BLaER1 treated with 17β-estradiol and CSF1 and Interleukin-3, amounts not matched to agents 10 nM and 100 nM (cell line): ENCODE data around the gene EID3.

Experiments used
- H3K27ac ChIP-seq, 11 experiments: shearing (Covaris generic); formaldehyde crosslinking; 2 replicates each; pipeline ENCODE4 v1.8.1; 2022
- H3K27me3 ChIP-seq, 11 experiments: shearing (Covaris generic); formaldehyde crosslinking; 2 replicates each; pipeline ENCODE4 v1.8.1; 2022
- H3K36me3 ChIP-seq, 11 experiments: shearing (Covaris generic); formaldehyde crosslinking; 2 replicates each; pipeline ENCODE4 v1.8.1; 2022
- H3K4me1 ChIP-seq, 10 experiments: shearing (Covaris generic); formaldehyde crosslinking; 2 replicates each; pipeline ENCODE4 v1.8.1; 2022
- H3K4me2 ChIP-seq, 11 experiments: shearing (Covaris generic); formaldehyde crosslinking; 2 replicates each; pipeline ENCODE4 v1.8.1; 2022
- H3K4me3 ChIP-seq, 10 experiments: shearing (Covaris generic); formaldehyde crosslinking; 2 replicates each; pipeline ENCODE4 v1.8.1; 2022
- H3K9ac ChIP-seq, 11 experiments: shearing (Covaris generic); formaldehyde crosslinking; 2 replicates each; pipeline ENCODE4 v1.8.1; 2022
- H3K9me3 ChIP-seq, 11 experiments: shearing (Covaris generic); formaldehyde crosslinking; replicated peaks in 1 of 11; 2 replicates each; pipeline ENCODE4 v1.8.1; 2022
- H4K20me1 ChIP-seq, 11 experiments: shearing (Covaris generic); formaldehyde crosslinking; 2 replicates each; pipeline ENCODE4 v1.8.1; 2022
- Cebpa-rat ChIP-seq, 11 experiments: shearing (Covaris generic); IDR thresholded peaks; 2 replicates each; pipeline ENCODE4 v1.8.1; 2022

EID3 gene

DNA sequence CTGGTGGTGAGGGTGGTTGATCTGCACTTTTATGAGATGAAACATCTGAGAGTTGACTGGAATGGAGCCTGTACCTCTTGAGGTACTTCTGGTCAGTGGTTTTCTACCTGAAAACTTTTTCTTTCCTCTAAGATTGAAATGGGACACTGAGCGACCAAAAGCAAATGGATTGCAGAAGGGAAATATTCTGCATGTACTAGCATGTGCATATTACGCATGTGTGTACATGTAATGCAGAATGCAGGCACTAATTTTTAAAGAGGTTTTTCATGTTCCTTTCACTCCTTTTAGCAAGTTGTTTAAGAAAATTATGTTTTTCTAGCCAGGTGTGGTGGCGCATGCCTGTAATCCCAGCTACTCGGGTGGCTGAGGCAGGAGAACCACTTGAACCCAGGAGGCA lies 28.7 kb upstream of the EID3 start:
- Histone ChIP-seq H3K27me3 (no peaks in the 10 kb centered on the region), H4K20me1 (no peaks in the 10 kb centered on the region), H3K4me2 (peak overlapping the region in 4 of 11 experiments; percentile 21 to 96 (median 70); a peak in 6 of 22 replicates), H3K27ac (no peak overlapping the region), H3K4me1 (peaks cover 13 to 84% (median 55%) of the 10 kb centered on the region in 10 experiments), H3K36me3 (no peaks in the 10 kb centered on the region; a peak in 1 of 22 replicates), H3K4me3 (no peak overlapping the region), H3K9ac (no peak overlapping the region), H3K9me3 (peaks cover 0 to 26% (median 8%) of the 10 kb centered on the region in 11 experiments; a peak in 12 of 22 replicates)
- no peak for TF ChIP-seq Cebpa-rat (IDR thresholded peaks at IDR 0.05)

DNA sequence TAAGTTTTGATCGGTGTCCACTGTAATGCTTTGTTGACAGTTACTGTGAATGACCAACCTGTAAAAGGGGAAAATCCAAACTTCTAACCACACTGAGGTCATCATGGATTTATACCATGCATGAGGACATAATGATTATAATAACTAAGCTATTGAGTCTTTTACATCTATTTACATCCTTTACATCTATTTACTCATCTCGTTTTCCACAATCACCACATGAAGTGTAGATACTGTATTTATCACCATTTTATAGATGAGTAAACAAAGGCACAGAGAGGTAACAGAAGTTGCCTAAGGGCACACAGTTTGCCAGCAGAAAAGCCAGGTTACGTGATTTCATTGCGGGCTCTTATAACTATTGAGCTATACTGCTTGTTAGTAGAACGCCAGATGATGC lies 27.9 kb upstream of the EID3 start:
- TF ChIP-seq Cebpa-rat (IDR thresholded peaks at IDR 0.05) = no peak
- Histone ChIP-seq H3K4me2 (peak overlapping the region; percentile 69 to 96 (median 84)), H3K4me3 (peak overlapping the region in 4 of 10 experiments; percentile 20 to 51 (median 40); a peak in 5 of 20 replicates), H4K20me1 (no peaks in the 10 kb centered on the region), H3K9me3 (peaks cover 0 to 17% (median 0%) of the 10 kb centered on the region in 11 experiments; a peak in 6 of 22 replicates), H3K36me3 (no peaks in the 10 kb centered on the region), H3K27ac (peak overlapping the region in 4 of 11 experiments; percentile 57 to 68 (median 61); a peak in 8 of 22 replicates), H3K27me3 (no peaks in the 10 kb centered on the region), H3K4me1 (peaks cover 19 to 80% (median 61%) of the 10 kb centered on the region in 10 experiments), H3K9ac (peak overlapping the region in 6 of 11 experiments; percentile 14 to 71 (median 52); a peak in 7 of 22 replicates)

DNA sequence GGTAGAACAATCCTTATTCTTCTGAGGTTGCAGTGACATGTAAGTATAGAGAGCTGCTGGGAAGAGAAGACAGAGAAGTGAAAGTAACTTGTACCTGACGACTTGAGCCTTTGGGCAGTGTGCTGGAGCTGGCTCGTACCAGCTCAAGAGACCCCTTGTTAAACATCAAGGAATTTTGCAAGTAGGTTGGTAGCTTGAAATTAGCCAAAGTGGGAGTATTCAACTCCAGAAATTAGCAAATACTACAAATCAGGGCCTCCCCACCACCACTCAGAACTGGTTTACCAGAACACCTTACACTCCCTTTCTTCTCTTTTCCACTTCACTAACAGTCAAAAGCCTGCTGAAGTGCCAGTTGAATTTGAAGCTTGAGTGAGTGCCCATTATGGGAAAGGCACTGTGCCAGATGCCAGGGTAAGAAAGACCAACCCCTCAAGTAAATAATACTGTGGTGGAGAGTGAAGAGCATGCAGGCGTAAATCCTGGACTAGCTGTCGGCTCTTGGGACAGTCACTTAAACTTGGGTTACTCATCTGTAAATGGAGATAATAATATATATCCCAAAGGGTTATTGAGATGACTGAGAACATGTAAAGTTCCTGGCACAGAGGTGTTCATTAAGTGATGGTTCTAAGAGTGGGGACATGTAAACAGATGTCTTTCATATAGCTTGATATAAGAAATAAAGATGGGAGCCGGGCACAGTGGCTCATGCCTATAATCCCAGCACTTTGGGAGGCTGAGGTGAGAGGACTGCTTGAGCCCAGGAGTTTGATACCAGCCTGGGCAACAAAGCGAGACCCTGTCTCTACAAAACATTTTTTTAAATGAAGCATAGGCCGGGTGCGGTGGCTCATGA lies 27.0 kb upstream of the EID3 start:
- Histone ChIP-seq H3K36me3 (no peaks in the 10 kb centered on the region), H3K4me2 (peak overlapping the region; percentile 69 to 96 (median 84)), H3K9ac (peak overlapping the region in 8 of 11 experiments; percentile 4 to 71 (median 40); a peak in 11 of 22 replicates), H4K20me1 (no peaks in the 10 kb centered on the region), H3K4me3 (peak overlapping the region in 8 of 10 experiments; percentile 16 to 51 (median 26); a peak in 10 of 20 replicates), H3K4me1 (peaks cover 24 to 74% (median 58%) of the 10 kb centered on the region in 10 experiments), H3K9me3 (peaks cover 0 to 16% (median 0%) of the 10 kb centered on the region in 11 experiments; a peak in 5 of 22 replicates), H3K27me3 (no peaks in the 10 kb centered on the region), H3K27ac (peak overlapping the region in 8 of 11 experiments; percentile 12 to 68 (median 50); a peak in 13 of 22 replicates)
- TF ChIP-seq Cebpa-rat (IDR thresholded peaks at IDR 0.05) = no peak

DNA sequence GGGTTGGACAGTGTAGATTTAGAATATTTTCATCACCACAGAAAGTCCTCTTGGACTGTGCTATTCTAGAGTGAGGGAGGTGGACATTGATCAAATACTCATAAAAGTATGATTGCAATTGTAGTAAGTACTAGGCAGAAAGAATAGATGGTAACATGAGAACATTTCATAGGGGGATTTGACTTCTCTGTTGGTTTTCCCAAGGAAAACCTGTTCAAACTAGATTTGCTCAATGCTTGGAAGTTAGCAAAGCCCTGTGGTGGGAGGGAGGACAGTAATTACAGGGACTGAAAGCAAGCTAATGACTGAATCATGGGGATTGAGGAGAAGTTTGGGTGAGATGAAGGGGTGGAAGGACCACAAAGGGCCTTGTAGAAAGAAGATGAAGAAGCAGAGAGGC lies 24.4 kb upstream of the EID3 start:
- peaks cover 0 to 7% (median 0%) of the 10 kb centered on the region in 11 experiments; a peak in 1 of 22 replicates for H3K9me3 ChIP-seq
- no peaks in the 10 kb centered on the region for H3K36me3 ChIP-seq
- no peak overlapping the region for H3K4me2 ChIP-seq
- H3K4me3 ChIP-seq = no peak overlapping the region
- no peaks in the 10 kb centered on the region for H4K20me1 ChIP-seq
- H3K9ac ChIP-seq = no peak overlapping the region
- no peak for TF ChIP-seq Cebpa-rat (IDR thresholded peaks at IDR 0.05)
- H3K4me1 ChIP-seq = peaks cover 24 to 48% (median 40%) of the 10 kb centered on the region in 10 experiments
- H3K27me3 ChIP-seq = no peaks in the 10 kb centered on the region
- no peak overlapping the region for H3K27ac ChIP-seq

DNA sequence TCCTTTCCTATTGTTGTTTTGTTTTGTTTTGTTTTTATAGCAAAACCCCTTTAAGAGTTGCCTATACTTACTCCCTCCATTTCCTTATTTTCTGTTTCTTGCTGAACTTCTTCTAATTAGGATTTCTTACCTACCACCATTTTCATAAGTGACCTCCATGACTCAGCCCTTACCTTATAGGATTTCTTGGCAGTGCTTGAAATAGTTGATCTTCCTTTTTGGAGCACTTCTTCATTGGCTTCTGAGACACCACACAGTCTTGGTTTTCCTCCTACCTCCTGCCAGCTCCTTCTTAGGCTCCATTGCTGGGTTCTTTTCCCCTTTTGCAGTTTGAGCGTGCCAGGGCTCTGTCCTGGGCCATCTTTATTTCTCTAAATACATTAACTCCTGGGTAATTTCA lies 23.4 kb upstream of the EID3 start:
- peak overlapping the region in 5 of 11 experiments; percentile 32 to 67 (median 42); a peak in 8 of 22 replicates for H3K27ac ChIP-seq
- H3K9ac ChIP-seq = no peak overlapping the region
- no peaks in the 10 kb centered on the region for H3K36me3 ChIP-seq
- no peaks in the 10 kb centered on the region for H3K27me3 ChIP-seq
- H3K4me2 ChIP-seq = peak overlapping the region in 9 of 11 experiments; percentile 1 to 59 (median 48); a peak in 15 of 22 replicates
- no peaks in the 10 kb centered on the region for H4K20me1 ChIP-seq
- no peak overlapping the region for H3K4me3 ChIP-seq
- no peak for TF ChIP-seq Cebpa-rat (IDR thresholded peaks at IDR 0.05)
- peaks cover 0 to 7% (median 0%) of the 10 kb centered on the region in 11 experiments; a peak in 1 of 22 replicates for H3K9me3 ChIP-seq
- H3K4me1 ChIP-seq = peaks cover 24 to 39% (median 35%) of the 10 kb centered on the region in 10 experiments

DNA sequence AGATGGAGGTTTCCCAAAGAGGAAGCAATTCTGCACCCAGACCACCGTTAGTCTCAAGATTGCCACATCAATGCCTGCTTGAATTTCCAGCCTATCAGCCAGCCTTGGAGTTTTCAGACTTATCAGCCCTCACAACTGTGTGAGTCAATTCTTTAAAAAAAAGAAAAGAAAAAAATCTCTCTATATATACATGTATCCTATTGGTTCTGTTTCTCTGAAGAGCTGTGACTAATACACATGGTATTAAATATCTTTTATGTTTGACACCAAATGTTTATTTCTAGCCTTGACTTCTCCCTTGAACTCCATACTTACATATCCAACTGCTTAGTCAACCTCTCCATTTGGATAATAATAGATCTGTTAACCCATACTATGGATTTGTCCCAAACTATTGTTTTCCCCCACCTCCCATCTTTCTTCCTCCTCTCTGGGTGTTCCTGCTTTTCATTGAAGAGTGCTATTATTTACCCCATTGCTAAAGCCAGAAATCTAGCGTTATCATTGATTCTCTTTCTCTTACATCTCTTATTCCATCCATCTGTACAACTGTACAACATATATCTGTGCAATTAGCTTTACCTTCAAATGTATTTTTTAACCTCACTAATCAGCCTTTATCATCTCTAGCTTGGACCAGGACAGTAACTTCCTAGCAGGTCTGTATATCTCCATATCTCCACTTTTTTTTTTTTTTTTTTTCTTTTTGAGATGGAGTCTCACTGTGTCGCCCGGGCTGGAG lies 22.7 kb upstream of the EID3 start:
- Histone ChIP-seq H4K20me1 (no peaks in the 10 kb centered on the region), H3K4me1 (peaks cover 28 to 39% (median 33%) of the 10 kb centered on the region in 10 experiments), H3K27ac (peak overlapping the region in 2 of 11 experiments; percentile 42 to 67; a peak in 3 of 22 replicates), H3K4me2 (peak overlapping the region in 8 of 11 experiments; percentile 17 to 59 (median 48); a peak in 14 of 22 replicates), H3K4me3 (no peak overlapping the region), H3K27me3 (no peaks in the 10 kb centered on the region), H3K9ac (no peak overlapping the region), H3K9me3 (peaks cover 0 to 7% (median 0%) of the 10 kb centered on the region in 11 experiments; a peak in 1 of 22 replicates), H3K36me3 (no peaks in the 10 kb centered on the region)
- TF ChIP-seq Cebpa-rat (IDR thresholded peaks at IDR 0.05) = 0 out of 22 replicates have a peak, but pooled peaks of 1 of the 11 experiments have one; percentile 31

DNA sequence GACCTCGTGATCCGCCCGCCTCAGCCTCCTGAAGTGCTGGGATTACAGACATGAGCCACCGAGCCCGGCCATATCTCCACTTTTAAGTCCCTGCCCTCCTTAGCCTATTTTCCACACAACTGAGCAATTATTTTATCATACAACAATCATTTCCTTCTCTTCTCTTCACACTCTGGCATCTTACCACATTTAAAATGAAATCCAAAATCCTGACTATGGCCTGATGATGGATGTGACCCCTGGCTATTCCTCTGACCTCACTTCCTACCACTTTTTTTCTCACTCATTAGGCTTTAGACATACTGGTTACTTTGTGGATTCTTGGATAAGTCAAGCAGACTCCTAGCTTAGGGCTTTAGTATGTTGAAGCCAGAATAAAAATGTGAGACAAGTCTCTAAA lies 21.9 kb upstream of the EID3 start:
- Histone ChIP-seq H4K20me1 (no peaks in the 10 kb centered on the region), H3K9ac (no peak overlapping the region), H3K9me3 (peaks cover 0 to 7% (median 0%) of the 10 kb centered on the region in 11 experiments; a peak in 1 of 22 replicates), H3K27me3 (no peaks in the 10 kb centered on the region), H3K4me3 (no peak overlapping the region), H3K4me1 (peaks cover 27 to 38% (median 33%) of the 10 kb centered on the region in 10 experiments), H3K27ac (no peak overlapping the region), H3K36me3 (no peaks in the 10 kb centered on the region), H3K4me2 (no peak overlapping the region)
- TF ChIP-seq Cebpa-rat (IDR thresholded peaks at IDR 0.05) = no peak

DNA sequence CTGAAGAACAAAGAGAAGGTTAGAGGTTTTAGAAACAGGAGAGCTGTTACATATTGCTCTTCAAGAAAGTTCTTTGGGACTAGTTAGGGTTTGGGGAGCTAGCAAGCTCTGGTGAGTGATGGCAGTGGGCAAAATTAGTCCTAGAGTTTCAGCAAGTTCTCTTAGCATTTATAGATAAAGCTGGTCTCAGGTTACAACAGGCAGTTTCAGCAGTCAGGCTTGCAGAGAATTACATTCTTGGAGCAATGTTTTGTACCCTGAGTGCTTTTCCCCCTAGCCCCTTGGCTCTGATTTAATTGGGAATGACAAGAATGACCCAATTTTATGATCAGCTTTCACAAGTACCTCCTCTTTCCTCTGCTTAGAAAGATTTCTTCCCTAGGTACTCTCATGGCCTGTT lies 21.4 kb upstream of the EID3 start:
- no peak overlapping the region for H3K4me3 ChIP-seq
- H3K9ac ChIP-seq = no peak overlapping the region
- peaks cover 24 to 33% (median 28%) of the 10 kb centered on the region in 10 experiments for H3K4me1 ChIP-seq
- H3K36me3 ChIP-seq = no peaks in the 10 kb centered on the region
- no peak overlapping the region; a peak in 1 of 22 replicates for H3K4me2 ChIP-seq
- H3K9me3 ChIP-seq = peaks cover 0 to 7% (median 0%) of the 10 kb centered on the region in 11 experiments; a peak in 1 of 22 replicates
- no peak for TF ChIP-seq Cebpa-rat (IDR thresholded peaks at IDR 0.05)
- no peaks in the 10 kb centered on the region for H3K27me3 ChIP-seq
- no peaks in the 10 kb centered on the region for H4K20me1 ChIP-seq
- no peak overlapping the region for H3K27ac ChIP-seq
